Muscle of back (tissue), 11 donors: ENCODE results near the gene SEC22C. TPM values are rescaled to one million over a fixed set of nuclear protein-coding genes. Genes with fewer than 3 reads are reported as not detected.
"Not testable (repeated sequence)": the region's sequence is repeated elsewhere in the genome, so short reads cannot be mapped to it uniquely, and the experiment has no call there.

Experiments used
- DNase-seq, 3 donors: peaks; one replicate each; pipeline versions ENCODE4 v3.0.0 to v3.0.0-alpha.2; 2013
- polyA plus RNA-seq, 10 donors: library from polyadenylated mRNA; unstranded; fragments of 120-200 nt; gene quantifications; one replicate each; pipeline ENCODE4 v1.2.1, GENCODE V29; 2013; ENCODE audit not compliant: insufficient read length in 10 of 10

Gene SEC22C
- polyA plus RNA-seq, 10 donors = 18.4 to 27.8 (median 24.4) TPM

DNA sequence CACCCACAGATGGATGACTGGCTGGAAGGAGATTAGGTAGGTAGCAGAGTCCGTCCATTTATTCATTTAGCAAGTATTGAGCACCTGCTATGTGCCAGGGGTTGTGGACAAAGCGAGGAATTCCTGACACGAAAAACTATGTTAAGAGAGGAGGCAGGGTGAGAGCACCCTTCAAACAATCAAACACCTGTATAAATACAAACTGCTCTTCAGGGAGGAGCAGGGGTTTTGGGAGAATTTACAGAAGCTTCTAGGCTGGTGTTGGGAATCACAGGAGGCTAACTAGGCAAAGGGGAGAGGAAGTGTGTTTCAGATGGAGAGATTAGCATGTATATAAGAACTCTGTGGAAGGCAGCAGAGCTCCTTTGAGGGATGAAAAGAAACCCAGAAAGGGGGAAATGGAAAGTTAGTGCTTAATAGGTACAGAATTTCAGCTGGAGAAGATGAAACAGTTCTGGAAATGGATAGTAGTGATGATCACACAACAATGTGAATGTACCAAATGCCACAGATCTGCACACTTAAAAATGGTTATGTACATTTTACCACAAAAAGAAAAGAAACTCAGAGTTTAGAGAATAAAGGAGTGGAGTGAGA is 805 bp upstream of the SEC22C start:
- no peak for DNase-seq

- DNase-seq = no peak
These were observed 413 bp downstream of the SEC22C start for GRCh38 chr3:42581400-42581708.

DNA sequence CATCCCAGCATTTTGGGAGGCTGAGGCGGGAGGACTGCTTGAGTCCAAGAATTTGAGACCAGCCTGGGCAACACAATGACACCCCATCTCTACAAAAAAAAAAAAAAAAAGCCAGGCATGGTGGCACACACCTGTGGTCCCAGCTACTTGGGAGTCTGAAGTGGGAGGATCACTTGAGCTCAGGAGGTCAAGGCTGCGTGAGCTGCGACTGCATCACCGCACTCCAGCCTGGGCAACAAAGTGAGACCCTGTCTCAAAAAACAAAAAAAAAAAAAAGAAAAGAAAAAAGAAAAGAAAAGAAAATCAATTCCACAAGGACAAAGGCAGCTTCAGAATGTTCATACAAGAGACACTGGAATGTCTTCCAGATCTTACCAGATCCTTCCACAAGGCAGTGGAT is 2.4 kb downstream of the SEC22C start:
- not testable (repeated sequence) for DNase-seq

- no peak for DNase-seq
These were observed 3.7 kb downstream of the SEC22C start for GRCh38 chr3:42578054-42578453.

GRCh38 chr3:42575137-42575741 is 6.5 kb downstream of the SEC22C start:
- DNase-seq = no peak

DNA sequence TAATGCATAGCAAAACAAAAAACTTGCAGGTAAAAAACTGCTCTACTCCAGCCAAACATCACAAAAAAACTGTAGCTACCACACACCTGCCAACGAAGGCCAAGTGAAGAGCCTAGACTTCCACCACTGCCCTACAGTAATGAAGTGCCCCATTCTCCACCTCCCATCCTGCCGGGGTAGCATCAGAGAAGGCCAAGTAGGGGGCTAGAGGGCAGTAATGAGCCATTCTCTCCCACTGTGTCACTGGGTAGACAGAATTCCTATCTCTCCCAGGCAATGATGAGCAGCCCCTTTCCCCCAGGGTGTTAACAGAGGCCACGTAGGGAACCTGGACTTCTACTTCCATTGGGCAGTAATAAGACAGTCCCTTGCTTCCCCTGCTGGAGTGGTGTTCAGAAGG is 9.5 kb downstream of the SEC22C start:
- no peak for DNase-seq

DNA sequence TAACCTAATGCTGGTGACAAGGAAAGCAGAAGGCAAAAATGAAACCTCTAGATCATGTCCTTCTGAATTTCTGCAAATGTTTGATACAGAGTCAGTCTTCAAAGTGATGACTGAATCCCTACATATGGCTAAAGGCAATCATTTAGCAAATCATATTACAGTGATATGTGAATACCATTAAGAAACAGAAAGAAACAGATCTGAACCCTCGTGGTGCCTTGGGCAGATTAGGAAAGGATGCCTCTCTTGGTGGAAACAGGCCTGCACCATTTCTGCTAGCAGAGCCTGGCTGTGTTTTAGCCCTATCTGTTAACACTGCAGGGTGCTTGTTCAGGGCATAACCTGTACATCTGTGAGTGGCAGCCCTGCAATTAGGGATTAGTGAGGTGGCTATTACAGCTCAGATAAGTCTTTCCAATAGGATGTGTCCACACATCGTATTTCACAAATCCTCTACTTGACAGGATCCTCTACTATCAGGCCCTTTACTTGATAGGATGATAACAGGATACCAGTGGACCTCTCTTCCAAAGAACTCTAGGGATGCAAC is 12.1 kb downstream of the SEC22C start:
- DNase-seq = no peak

DNA sequence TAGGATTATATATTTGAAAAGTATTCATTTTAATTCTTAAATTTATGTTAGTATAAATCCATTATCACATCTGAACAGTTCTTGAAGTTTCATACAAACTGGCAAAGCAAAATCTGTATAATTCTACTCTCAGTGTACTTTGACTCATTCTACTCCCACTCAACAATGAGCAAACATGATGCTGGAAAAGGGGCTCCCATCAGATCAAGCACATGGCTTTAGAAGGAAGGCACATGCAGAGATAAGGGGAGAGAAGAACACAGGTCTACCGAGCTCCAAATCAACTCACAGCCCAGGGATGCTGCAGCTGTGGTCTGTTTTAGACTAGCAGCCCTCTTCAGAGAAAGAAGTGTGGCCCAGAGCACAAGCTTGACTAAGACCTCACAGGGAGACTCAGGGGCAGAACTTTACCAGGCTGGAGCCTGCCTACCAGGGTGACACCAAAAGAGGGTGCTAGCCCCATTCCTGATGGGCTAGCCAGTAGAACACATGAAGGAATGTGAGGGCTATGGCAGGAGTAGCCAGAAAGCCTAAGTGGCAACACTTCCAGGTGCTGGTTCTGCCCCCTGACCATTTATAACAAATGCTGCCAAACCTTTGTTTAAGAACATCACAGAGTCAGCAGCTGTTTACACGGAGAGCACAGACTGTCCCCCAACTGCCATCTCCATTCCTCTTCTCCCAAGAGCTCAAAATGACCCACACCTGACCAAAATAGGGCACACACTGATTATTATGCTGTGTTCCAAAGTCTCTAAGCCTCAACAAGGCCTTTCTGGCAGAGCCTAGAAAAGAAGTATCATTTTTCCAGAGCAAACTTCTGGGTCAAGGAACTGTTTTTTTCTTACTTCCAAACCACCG is 19.5 kb downstream of the SEC22C start:
- no peak for DNase-seq

- no peak for DNase-seq
These were observed 23.9 kb downstream of the SEC22C start for GRCh38 chr3:42557854-42558253.

- DNase-seq = not testable (repeated sequence)
These were observed 24.9 kb downstream of the SEC22C start for GRCh38 chr3:42556817-42557216.

DNA sequence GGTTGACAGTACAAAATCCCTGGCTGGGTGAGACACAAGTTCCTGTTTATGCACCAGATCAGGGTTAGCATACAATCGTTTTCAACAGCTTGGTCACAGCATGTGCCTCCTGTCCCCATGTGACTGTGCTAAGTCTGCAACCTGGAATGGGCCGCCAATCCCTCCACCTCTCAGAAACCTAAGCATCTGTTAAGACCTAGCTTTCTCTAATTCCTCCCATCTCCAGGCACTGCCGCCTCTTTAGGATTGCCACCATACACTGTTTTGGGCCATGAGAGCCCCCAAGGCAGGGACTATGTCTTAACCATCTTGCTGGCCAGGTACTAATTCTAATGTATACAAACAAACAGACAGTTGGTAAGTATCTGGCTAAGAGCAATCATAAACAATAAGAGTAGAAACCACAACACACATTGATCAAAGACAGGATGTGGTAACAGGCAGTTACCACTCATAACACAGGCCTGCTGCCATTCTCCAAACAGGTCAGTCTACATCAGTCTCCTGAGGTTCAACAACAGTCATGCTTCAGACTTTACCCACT is 25.6 kb downstream of the SEC22C start:
- DNase-seq = no peak

- no peak for DNase-seq
These were observed 28.9 kb downstream of the SEC22C start for GRCh38 chr3:42552830-42553229.

GRCh38 chr3:42550250-42550649 is 31.5 kb downstream of the SEC22C start:
- DNase-seq = no peak

DNA sequence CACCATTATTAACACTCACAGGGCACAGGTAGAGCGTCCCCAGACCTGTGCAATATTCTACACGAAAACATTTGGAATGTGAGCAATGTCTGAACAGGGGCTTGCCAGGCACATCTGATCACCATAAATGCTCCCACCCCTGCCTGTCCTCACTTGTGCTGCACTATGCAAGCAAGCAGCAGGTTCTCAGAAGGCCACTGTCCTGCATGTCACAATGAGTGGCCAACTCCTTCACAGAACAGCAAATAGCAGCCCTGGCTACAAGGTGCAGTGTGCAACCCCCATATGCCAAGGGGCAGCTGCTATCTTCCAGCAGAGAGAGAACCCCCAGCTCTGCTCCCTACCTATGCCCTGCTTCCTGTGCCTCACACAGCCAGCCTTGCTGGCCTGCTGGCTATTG is 32.6 kb downstream of the SEC22C start:
- no peak for DNase-seq

GRCh38 chr3:42547401-42547945 is 34.3 kb downstream of the SEC22C start:
- DNase-seq = peak; percentile 21 to 71 (median 53)

GRCh38 chr3:42546691-42547213 is 35.0 kb downstream of the SEC22C start:
- no peak for DNase-seq

GRCh38 chr3:42545284-42545900 is 36.4 kb downstream of the SEC22C start:
- DNase-seq = no peak

GRCh38 chr3:42544492-42545283 is 37.1 kb downstream of the SEC22C start:
- DNase-seq = no peak

- DNase-seq = no peak
These were observed 40.7 kb downstream of the SEC22C start for GRCh38 chr3:42541079-42541478.

DNA sequence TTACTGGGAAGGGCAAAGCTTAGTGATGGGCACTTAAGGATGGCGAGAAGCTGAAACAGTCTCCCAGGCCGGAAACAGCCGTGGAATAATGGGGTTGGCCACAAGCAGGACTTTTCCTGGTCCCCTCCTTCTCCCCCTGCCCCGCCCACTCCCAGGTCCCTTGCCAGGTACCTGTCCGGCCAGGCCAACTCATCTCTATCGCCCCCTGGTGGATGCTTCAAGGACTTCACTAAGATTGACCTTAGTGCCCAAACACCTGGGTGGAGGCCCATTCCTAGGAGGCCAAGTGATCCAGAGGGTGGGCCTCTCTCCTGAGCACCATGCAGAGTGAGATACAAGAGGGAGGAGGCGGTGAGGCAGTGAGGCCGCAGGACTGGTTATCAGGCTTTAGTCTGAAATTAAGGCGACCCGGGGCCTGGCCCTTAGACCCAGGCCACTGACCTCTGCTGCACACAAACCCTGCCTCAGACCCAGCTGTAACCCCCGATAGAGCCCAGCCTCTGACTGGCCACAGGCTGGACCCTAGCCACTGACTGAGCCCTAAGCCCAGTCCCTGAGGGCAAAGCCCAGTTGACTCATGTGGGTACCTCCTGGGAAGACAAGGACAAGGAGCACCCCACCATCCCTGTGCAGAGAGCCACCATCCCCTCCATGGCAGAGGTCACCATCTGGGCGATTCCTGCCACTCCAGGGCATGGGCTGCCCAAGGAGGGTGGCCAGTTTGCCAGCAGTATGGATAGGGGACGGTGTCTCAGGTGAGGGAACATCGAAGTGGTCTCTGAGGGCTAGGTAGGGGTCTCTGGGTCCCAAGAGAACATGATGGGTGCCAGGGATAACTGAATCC is 41.7 kb downstream of the SEC22C start:
- DNase-seq = peak in 1 of 3 donors; percentile 13
